Measurements from ENCODE around the gene FNDC10.
"Not testable (repeated sequence)": the region's sequence is repeated elsewhere in the genome, so short reads cannot be mapped to it uniquely, and the experiment has no call there.

FNDC10 gene

GRCh38 chr1:1564268-1564667 lies 35.7 kb downstream of the FNDC10 start:
- DNase-seq = no peak

GRCh38 chr1:1563688-1564087 lies 36.2 kb downstream of the FNDC10 start:
- DNase-seq = no peak

GRCh38 chr1:1562556-1563195 lies 37.3 kb downstream of the FNDC10 start:
- no peak for DNase-seq

GRCh38 chr1:1561801-1562470 lies 38.0 kb downstream of the FNDC10 start:
- no peak for DNase-seq

GRCh38 chr1:1560178-1560577 lies 39.8 kb downstream of the FNDC10 start:
- no peak for DNase-seq

GRCh38 chr1:1559066-1559465 lies 40.9 kb downstream of the FNDC10 start:
- no peak for DNase-seq

- DNase-seq = no peak
These were observed 41.3 kb downstream of the FNDC10 start for GRCh38 chr1:1558591-1558990.

- not testable (repeated sequence) for DNase-seq
These were observed 42.2 kb downstream of the FNDC10 start for GRCh38 chr1:1557688-1558087.

- not testable (repeated sequence) for DNase-seq
These were observed 43.0 kb downstream of the FNDC10 start for GRCh38 chr1:1556961-1557360.

GRCh38 chr1:1556505-1556904 lies 43.4 kb downstream of the FNDC10 start:
- no peak for DNase-seq

GRCh38 chr1:1554926-1555915 lies 44.7 kb downstream of the FNDC10 start:
- no peak for DNase-seq

- DNase-seq = no peak
These were observed 45.4 kb downstream of the FNDC10 start for GRCh38 chr1:1554550-1554925.

- DNase-seq = no peak
These were observed 46.0 kb downstream of the FNDC10 start for GRCh38 chr1:1553821-1554494.

- DNase-seq = no peak
These were observed 47.7 kb downstream of the FNDC10 start for GRCh38 chr1:1552263-1552639.

GRCh38 chr1:1551524-1552262 lies 48.2 kb downstream of the FNDC10 start:
- DNase-seq = no peak

- no peak for DNase-seq
These were observed 49.1 kb downstream of the FNDC10 start for GRCh38 chr1:1550591-1551432.

GRCh38 chr1:1550087-1550486 lies 49.8 kb downstream of the FNDC10 start:
- DNase-seq = no peak

GRCh38 chr1:1548591-1548990 lies 51.3 kb downstream of the FNDC10 start:
- no peak for DNase-seq

All from NCI-H1417 (cell line).